ENCODE data around the gene TMEM114. TPM values are rescaled to one million over a fixed set of nuclear protein-coding genes. Genes with fewer than 3 reads are reported as not detected.

TMEM114 gene
- total RNA-seq, 1 experiment from 2014 or later, result not detected

DNA sequence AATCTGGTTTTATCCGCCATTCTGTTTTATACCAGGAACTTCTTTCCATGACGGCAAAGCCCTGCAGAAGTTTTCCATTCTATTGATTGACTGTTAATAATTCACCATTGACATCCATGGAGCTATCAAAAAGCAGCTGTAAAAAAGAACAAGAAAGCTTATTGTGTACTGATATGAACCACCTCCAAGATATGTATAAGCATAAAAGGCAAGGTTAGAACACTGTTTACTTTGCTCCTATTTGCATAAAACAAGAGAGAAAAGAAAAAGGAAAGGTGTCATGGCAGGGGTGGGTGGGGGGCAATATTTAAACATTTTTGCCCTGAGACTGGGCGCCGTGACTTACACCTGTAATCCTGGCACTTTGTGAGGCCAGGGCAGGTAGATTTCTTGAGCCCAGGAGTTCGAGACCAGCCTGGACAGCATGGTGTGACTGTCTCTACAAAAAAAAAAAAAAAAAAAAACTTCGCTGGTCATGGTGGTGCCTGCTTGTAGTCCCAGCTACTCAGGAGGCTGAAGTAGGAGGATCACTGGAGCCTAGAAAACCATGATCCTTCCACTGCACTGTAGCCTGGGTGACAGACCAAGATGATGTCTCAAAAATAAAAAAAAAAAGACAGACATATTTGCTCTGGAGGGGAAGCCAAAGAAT, 52.5 kb downstream of the TMEM114 start:
- Histone ChIP-seq H3K27me3 (ENCODE audit: insufficient read depth, low read length) (peaks cover 5% of the 10 kb centered on the region; the same call in 1 of the 2 replicates), H3K79me2 (ENCODE audit: insufficient read depth, low read length) (no peaks in the 10 kb centered on the region), H3K4me1 (ENCODE audit: control insufficient read depth in 1 of 2, insufficient read depth in 2 of 2, low read length in 2 of 2) (no peaks in the 10 kb centered on the region), H3K9ac (ENCODE audit: low read length) (no peak overlapping the region), H3K27ac (ENCODE audit: low read depth, low read length) (no peak overlapping the region), H3K9me3 (ENCODE audit: control insufficient read depth in 1 of 2, insufficient read depth in 1 of 2, low read depth in 1 of 2, low read length in 2 of 2) (no peaks in the 10 kb centered on the region), H3K36me3 (ENCODE audit: control insufficient read depth in 1 of 2, insufficient read depth in 2 of 2, low read length in 2 of 2) (no peaks in the 10 kb centered on the region), H3K4me2 (ENCODE audit: low read length) (no peak overlapping the region), H2AFZ (ENCODE audit: low read depth, low read length, poor library complexity, severe bottlenecking) (no peak overlapping the region), H4K20me1 (ENCODE audit: insufficient read depth) (no peaks in the 10 kb centered on the region), H3K9me2 (ENCODE audit: insufficient read depth) (no peaks in the 10 kb centered on the region), H3K4me3 (replicated peaks in 1 of 2; ENCODE audit: low read depth in 1 of 2, low read length in 2 of 2) (no peak overlapping the region)
- ATAC-seq (no peak), DNase-seq (ENCODE audit: low read depth, low spot score) (no peak)
- ChIA-PET RAD21 (ENCODE audit: low non-redundant PET in 1 of 2, low total read pairs in 2 of 2, uncharacterized antibody in 2 of 2, unreplicated experiment in 2 of 2) (no interaction called here), CTCF (no interaction called here), POLR2A (no interaction called here)
- no TSS peak for BruUV-seq (replicated peaks)
- TF ChIP-seq, protein P1, sequence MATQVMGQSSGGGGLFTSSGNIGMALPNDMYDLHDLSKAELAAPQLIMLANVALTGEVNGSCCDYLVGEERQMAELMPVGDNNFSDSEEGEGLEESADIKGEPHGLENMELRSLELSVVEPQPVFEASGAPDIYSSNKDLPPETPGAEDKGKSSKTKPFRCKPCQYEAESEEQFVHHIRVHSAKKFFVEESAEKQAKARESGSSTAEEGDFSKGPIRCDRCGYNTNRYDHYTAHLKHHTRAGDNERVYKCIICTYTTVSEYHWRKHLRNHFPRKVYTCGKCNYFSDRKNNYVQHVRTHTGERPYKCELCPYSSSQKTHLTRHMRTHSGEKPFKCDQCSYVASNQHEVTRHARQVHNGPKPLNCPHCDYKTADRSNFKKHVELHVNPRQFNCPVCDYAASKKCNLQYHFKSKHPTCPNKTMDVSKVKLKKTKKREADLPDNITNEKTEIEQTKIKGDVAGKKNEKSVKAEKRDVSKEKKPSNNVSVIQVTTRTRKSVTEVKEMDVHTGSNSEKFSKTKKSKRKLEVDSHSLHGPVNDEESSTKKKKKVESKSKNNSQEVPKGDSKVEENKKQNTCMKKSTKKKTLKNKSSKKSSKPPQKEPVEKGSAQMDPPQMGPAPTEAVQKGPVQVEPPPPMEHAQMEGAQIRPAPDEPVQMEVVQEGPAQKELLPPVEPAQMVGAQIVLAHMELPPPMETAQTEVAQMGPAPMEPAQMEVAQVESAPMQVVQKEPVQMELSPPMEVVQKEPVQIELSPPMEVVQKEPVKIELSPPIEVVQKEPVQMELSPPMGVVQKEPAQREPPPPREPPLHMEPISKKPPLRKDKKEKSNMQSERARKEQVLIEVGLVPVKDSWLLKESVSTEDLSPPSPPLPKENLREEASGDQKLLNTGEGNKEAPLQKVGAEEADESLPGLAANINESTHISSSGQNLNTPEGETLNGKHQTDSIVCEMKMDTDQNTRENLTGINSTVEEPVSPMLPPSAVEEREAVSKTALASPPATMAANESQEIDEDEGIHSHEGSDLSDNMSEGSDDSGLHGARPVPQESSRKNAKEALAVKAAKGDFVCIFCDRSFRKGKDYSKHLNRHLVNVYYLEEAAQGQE (IDR thresholded peaks at IDR 0.05; ENCODE audit: low read depth), result no peak
- TF ChIP-seq POLR2A (IDR thresholded peaks at IDR 0.05; ENCODE audit: borderline replicate concordance, extremely low read depth, insufficient read depth, insufficient read length) (no peak), CBX3 (IDR thresholded peaks at IDR 0.05; ENCODE audit: low read depth) (no peak), EZH2phosphoT487 (IDR thresholded peaks at IDR 0.05; ENCODE audit: borderline replicate concordance) (no peak), ELF1 (IDR thresholded peaks at IDR 0.05; ENCODE audit: borderline replicate concordance, low read depth) (no peak), TCF7L2 (IDR thresholded peaks at IDR 0.05; ENCODE audit: borderline replicate concordance, extremely low read depth, insufficient read depth, insufficient read length) (no peak), EGR1 (IDR thresholded peaks at IDR 0.05; ENCODE audit: low read depth) (no peak), FOSL1 (IDR thresholded peaks at IDR 0.05; ENCODE audit: low read depth) (no peak), JUND (IDR thresholded peaks at IDR 0.05) (no peak), POLR2AphosphoS5 (IDR thresholded peaks at IDR 0.05; ENCODE audit: low read depth, low read length) (no peak), SIN3A (IDR thresholded peaks at IDR 0.05; ENCODE audit: low read depth) (no peak), YY1 (IDR thresholded peaks at IDR 0.05; ENCODE audit: extremely low read depth, insufficient replicate concordance, low read depth, low read length) (no peak), ZNF274 (IDR thresholded peaks at IDR 0.05; ENCODE audit: low read depth, low read length) (no peak), CEBPB (IDR thresholded peaks at IDR 0.05; ENCODE audit: low read depth) (no peak)
- TF ChIP-seq, protein P2, sequence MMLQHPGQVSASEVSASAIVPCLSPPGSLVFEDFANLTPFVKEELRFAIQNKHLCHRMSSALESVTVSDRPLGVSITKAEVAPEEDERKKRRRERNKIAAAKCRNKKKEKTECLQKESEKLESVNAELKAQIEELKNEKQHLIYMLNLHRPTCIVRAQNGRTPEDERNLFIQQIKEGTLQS (IDR thresholded peaks at IDR 0.05), result no peak
- TF ChIP-seq, protein P3, sequence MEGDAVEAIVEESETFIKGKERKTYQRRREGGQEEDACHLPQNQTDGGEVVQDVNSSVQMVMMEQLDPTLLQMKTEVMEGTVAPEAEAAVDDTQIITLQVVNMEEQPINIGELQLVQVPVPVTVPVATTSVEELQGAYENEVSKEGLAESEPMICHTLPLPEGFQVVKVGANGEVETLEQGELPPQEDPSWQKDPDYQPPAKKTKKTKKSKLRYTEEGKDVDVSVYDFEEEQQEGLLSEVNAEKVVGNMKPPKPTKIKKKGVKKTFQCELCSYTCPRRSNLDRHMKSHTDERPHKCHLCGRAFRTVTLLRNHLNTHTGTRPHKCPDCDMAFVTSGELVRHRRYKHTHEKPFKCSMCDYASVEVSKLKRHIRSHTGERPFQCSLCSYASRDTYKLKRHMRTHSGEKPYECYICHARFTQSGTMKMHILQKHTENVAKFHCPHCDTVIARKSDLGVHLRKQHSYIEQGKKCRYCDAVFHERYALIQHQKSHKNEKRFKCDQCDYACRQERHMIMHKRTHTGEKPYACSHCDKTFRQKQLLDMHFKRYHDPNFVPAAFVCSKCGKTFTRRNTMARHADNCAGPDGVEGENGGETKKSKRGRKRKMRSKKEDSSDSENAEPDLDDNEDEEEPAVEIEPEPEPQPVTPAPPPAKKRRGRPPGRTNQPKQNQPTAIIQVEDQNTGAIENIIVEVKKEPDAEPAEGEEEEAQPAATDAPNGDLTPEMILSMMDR (IDR thresholded peaks at IDR 0.05 in 2 of 3, conservative IDR thresholded peaks at IDR 0.05 in 1 of 3; ENCODE audit: borderline replicate concordance in 1 of 3, insufficient read depth in 1 of 3, low read depth in 2 of 3, low read length in 2 of 3), result no peak
- intact Hi-C loops (cut with micrococcal nuclease), result no loop called here

Measured in HCT116 (cell line).